ENCODE data around the gene ADAM15.

DNA sequence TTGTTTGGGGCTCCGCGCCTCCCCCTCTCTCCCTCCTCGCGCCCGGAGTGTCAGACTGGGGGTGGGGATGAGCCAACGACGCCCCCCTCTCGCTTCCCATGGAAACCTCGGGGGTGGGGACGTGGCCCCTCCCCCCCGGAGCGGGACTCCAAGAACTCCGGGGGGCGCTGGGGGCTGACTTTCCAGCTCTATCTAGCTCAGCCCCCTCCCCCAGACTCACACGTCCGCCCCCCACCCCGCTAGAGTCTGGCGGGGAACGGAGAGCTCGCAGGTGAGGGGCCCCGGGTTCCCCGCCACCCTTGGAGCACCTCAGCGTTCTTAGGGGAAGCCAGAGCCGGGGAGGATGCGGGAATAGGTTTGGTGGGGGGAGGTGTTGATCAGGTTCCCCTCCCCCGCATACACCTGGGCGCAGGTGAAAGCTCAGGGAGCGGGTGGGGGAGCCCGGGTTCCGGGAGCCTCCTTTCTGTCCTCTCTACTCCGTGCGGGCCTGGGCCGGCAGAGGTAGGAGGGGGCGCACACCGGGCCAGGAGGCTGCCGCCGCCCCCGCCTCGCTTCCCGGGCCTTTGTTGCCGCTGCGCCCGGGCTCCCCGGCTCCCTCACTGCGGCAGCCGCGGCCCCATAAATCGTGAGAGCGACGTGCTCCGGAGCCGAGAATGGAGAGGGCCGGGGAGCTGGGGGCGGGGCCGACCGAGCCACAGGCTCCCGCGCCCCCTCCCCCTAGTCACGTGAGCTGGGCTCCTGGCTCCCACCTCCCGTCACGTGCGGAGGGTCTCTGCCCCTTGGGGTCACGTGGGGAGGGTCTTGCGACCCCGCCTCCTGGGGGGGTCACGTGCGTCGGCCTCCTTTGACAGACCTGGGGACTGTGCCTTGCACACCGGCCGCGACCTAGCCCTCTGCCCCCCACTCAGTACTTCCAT is 29.5 kb downstream of the ADAM15 start:
- TF ChIP-seq, protein P1, sequence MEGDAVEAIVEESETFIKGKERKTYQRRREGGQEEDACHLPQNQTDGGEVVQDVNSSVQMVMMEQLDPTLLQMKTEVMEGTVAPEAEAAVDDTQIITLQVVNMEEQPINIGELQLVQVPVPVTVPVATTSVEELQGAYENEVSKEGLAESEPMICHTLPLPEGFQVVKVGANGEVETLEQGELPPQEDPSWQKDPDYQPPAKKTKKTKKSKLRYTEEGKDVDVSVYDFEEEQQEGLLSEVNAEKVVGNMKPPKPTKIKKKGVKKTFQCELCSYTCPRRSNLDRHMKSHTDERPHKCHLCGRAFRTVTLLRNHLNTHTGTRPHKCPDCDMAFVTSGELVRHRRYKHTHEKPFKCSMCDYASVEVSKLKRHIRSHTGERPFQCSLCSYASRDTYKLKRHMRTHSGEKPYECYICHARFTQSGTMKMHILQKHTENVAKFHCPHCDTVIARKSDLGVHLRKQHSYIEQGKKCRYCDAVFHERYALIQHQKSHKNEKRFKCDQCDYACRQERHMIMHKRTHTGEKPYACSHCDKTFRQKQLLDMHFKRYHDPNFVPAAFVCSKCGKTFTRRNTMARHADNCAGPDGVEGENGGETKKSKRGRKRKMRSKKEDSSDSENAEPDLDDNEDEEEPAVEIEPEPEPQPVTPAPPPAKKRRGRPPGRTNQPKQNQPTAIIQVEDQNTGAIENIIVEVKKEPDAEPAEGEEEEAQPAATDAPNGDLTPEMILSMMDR (IDR thresholded peaks at IDR 0.05): no peak
- TF ChIP-seq POLR2A (IDR thresholded peaks at IDR 0.05): no peak
- TF ChIP-seq EP300 (IDR thresholded peaks at IDR 0.05): no peak
